ENCODE results near the gene CYP1A2. TPM values are rescaled to one million over a fixed set of nuclear protein-coding genes. Genes with fewer than 3 reads are reported as not detected.
A peak's percentile ranks its signal among the peaks of the same experiment; 100 is the strongest.

Gene CYP1A2
- polyA plus RNA-seq, 1 of the 3 experiments (the other 2 are of a cell fraction) = not detected

DNA sequence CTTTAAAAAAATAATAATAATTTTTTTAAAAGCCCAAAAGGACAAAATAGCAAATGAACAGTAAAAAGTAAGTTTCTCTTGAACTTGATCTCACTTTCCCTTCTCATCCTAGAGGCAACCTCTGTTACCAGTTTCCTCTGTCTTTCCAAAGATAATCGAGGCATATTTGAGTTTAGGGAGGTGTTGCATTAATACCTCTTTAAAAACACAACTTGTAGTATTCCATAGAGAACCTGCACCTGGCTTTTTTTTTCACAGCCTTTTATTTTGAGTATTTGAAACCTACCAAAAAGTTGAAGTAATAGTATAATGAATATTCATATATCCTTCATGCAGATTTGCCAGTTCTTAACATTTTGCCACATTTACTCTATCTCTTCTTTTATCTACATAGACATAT, 42.4 kb downstream of the CYP1A2 start:
- H2AFZ ChIP-seq (ENCODE audit: low read depth) = no peak overlapping the region
- H3K9me3 ChIP-seq = no peaks in the 10 kb centered on the region
- DNase-seq = no peak
- ChIA-PET CTCF (interaction anchor here (0.7 to 4.6 kb wide), 11 partner anchors 8 to 170 kb away, joined by 3 to 40 read pairs (median 8); partner anchors contain the start of gene CSK), POLR2A (no interaction called here)
- H3K4me2 ChIP-seq = no peak overlapping the region
- WGBS (ENCODE audit: low lambda C conversion rate) = 65% methylated on average over 1 of the region's 1 CpG
- no peak overlapping the region for H3K4me3 ChIP-seq (ENCODE audit: low read depth in 2 of 2, low read length in 1 of 2)
- peaks cover 91% of the 10 kb centered on the region for H4K20me1 ChIP-seq (ENCODE audit: insufficient read depth)
- H3K27ac ChIP-seq (ENCODE audit: low read depth in 2 of 2, low read length in 1 of 2) = peak overlapping the region in 1 of 2 experiments; percentile 67; a peak in 3 of 4 replicates
- H3K36me3 ChIP-seq (replicated peaks in 1 of 2; ENCODE audit: control insufficient read depth in 1 of 2, insufficient read depth in 2 of 2, low read length in 1 of 2) = peaks cover 0 to 4% of the 10 kb centered on the region in 2 experiments
- TF ChIP-seq TEAD4 (IDR thresholded peaks at IDR 0.05; ENCODE audit: borderline replicate concordance, insufficient read depth) = no peak
- no peak for TF ChIP-seq FOXJ3 (CRISPR knock-in tag; IDR thresholded peaks at IDR 0.05)
- no peak for TF ChIP-seq SIN3A (IDR thresholded peaks at IDR 0.05; ENCODE audit: borderline replicate concordance, low read depth, low read length)
- no peak for TF ChIP-seq USF2 (IDR thresholded peaks at IDR 0.05; ENCODE audit: borderline replicate concordance, low read depth, low read length)
- TF ChIP-seq FOSL2 (IDR thresholded peaks at IDR 0.05; ENCODE audit: borderline replicate concordance, low read depth) = no peak
- TF ChIP-seq, protein P1, sequence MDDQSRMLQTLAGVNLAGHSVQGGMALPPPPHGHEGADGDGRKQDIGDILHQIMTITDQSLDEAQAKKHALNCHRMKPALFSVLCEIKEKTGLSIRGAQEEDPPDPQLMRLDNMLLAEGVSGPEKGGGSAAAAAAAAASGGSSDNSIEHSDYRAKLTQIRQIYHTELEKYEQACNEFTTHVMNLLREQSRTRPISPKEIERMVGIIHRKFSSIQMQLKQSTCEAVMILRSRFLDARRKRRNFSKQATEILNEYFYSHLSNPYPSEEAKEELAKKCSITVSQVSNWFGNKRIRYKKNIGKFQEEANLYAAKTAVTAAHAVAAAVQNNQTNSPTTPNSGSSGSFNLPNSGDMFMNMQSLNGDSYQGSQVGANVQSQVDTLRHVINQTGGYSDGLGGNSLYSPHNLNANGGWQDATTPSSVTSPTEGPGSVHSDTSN (IDR thresholded peaks at IDR 0.05) = no peak
- TF ChIP-seq RCOR1 (IDR thresholded peaks at IDR 0.05; ENCODE audit: low read length) = no peak
- no peak for TF ChIP-seq EP300 (IDR thresholded peaks at IDR 0.05; ENCODE audit: borderline replicate concordance in 1 of 2, low read depth in 1 of 2, low read length in 1 of 2)
- H3K9ac ChIP-seq = no peak overlapping the region
- peaks cover 13 to 52% of the 10 kb centered on the region in 2 experiments for H3K4me1 ChIP-seq (ENCODE audit: control insufficient read depth in 1 of 2, insufficient read depth in 2 of 2, low read depth in 1 of 2, low read length in 1 of 2)
- H3F3A ChIP-seq (replicated peaks; ENCODE audit: insufficient read depth) = peaks cover 14% of the 10 kb centered on the region
- no peaks in the 10 kb centered on the region for H3K9me2 ChIP-seq
- H3K79me2 ChIP-seq (ENCODE audit: insufficient read depth) = peaks cover 92% of the 10 kb centered on the region
- no peaks in the 10 kb centered on the region for H3K27me3 ChIP-seq (ENCODE audit: insufficient read depth)

DNA sequence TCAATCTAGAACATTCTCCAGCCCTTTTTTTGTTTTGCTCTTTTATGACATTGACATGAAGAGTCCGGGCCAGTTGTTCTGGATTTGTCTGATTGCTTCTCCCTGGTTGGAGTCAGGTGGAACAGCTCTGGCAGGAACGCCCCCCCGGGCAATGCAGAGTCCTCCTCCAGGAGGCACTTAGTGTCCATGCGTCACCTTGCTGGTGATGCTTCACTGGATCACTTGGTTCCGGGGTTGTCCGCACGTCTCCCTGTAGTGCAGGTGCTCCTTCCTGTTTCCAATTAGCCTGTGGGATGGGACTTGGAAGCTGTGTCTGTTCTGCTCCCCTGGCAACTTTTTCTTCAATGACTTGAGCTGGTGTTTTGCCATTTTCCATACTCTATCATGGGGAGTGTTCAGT, 43.0 kb downstream of the CYP1A2 start:
- H2AFZ ChIP-seq (ENCODE audit: low read depth) = no peak overlapping the region
- TF ChIP-seq, protein P2, sequence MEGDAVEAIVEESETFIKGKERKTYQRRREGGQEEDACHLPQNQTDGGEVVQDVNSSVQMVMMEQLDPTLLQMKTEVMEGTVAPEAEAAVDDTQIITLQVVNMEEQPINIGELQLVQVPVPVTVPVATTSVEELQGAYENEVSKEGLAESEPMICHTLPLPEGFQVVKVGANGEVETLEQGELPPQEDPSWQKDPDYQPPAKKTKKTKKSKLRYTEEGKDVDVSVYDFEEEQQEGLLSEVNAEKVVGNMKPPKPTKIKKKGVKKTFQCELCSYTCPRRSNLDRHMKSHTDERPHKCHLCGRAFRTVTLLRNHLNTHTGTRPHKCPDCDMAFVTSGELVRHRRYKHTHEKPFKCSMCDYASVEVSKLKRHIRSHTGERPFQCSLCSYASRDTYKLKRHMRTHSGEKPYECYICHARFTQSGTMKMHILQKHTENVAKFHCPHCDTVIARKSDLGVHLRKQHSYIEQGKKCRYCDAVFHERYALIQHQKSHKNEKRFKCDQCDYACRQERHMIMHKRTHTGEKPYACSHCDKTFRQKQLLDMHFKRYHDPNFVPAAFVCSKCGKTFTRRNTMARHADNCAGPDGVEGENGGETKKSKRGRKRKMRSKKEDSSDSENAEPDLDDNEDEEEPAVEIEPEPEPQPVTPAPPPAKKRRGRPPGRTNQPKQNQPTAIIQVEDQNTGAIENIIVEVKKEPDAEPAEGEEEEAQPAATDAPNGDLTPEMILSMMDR (IDR thresholded peaks at IDR 0.05) = no peak
- TF ChIP-seq POLR2AphosphoS5 (IDR thresholded peaks at IDR 0.05; ENCODE audit: low read depth, low read length) = no peak
- TF ChIP-seq MEF2A (IDR thresholded peaks at IDR 0.05; ENCODE audit: borderline replicate concordance, low read depth) = no peak
- no peak for TF ChIP-seq RXRA (IDR thresholded peaks at IDR 0.05; ENCODE audit: borderline replicate concordance, low read depth)
- no peak for TF ChIP-seq ELF1 (IDR thresholded peaks at IDR 0.05)
- no peak for TF ChIP-seq GATA2 (CRISPR knock-in tag; IDR thresholded peaks at IDR 0.05)
- peaks cover 90% of the 10 kb centered on the region for H4K20me1 ChIP-seq (ENCODE audit: insufficient read depth)
- no peaks in the 10 kb centered on the region for H3K9me2 ChIP-seq
- no peak overlapping the region for H3K9ac ChIP-seq
- peaks cover 92% of the 10 kb centered on the region for H3K79me2 ChIP-seq (ENCODE audit: insufficient read depth)
- H3F3A ChIP-seq (replicated peaks; ENCODE audit: insufficient read depth) = peaks cover 14% of the 10 kb centered on the region
- H3K9me3 ChIP-seq = no peaks in the 10 kb centered on the region
- ChIA-PET POLR2A (no interaction called here), CTCF (interaction anchor here (0.7 to 4.6 kb wide), 9 partner anchors 8 to 417 kb away, joined by 3 to 50 read pairs (median 6); partner anchors contain the start of gene CSK)
- no peaks in the 10 kb centered on the region for H3K27me3 ChIP-seq (ENCODE audit: insufficient read depth)
- H3K4me3 ChIP-seq (ENCODE audit: low read depth in 2 of 2, low read length in 1 of 2) = no peak overlapping the region
- H3K4me2 ChIP-seq = no peak overlapping the region
- H3K36me3 ChIP-seq (replicated peaks in 1 of 2; ENCODE audit: control insufficient read depth in 1 of 2, insufficient read depth in 2 of 2, low read length in 1 of 2) = no peaks in the 10 kb centered on the region
- 97% methylated on average over 7 of the region's 7 CpGs for WGBS (ENCODE audit: low lambda C conversion rate)
- H3K4me1 ChIP-seq (ENCODE audit: control insufficient read depth in 1 of 2, insufficient read depth in 2 of 2, low read depth in 1 of 2, low read length in 1 of 2) = peaks cover 13 to 52% of the 10 kb centered on the region in 2 experiments
- H3K27ac ChIP-seq (ENCODE audit: low read depth in 2 of 2, low read length in 1 of 2) = no peak overlapping the region
- DNase-seq = no peak

Measured in SK-N-SH (cell line).